K562 (cell line): Measurements from ENCODE around the gene SDC1. TPM values are rescaled to one million over a fixed set of nuclear protein-coding genes. Genes with fewer than 3 reads are reported as not detected.

Experiments used
- ASH1L ChIP-seq: fragments of 450-650 bp; IDR thresholded peaks from 2 replicates; pipeline ENCODE4 v1.6.1; 2018; ENCODE audit warnings: borderline replicate concordance, mild to moderate bottlenecking, low read depth; ENCODE audit not compliant: partially characterized antibody
- HNRNPLL ChIP-seq: fragments of 200-400 bp; formaldehyde crosslinking; IDR thresholded peaks from 2 replicates; pipeline ENCODE4 v1.6.1; 2017; ENCODE audit warnings: low read length, low read depth, mild to moderate bottlenecking; ENCODE audit not compliant: poor library complexity, severe bottlenecking
- MBD2 ChIP-seq: sonication (generic); IDR thresholded peaks from 2 replicates; pipeline ENCODE4 v1.6.1; 2016; ENCODE audit warnings: low read depth, borderline replicate concordance
- MNT ChIP-seq, 2 experiments: fragments of 450-650 bp; conservative IDR thresholded peaks; 2 replicates each; pipeline ENCODE4 v1.6.1; 2017; ENCODE audit warnings: mild to moderate bottlenecking in 2 of 2, moderate library complexity in 2 of 2
- RNF219 ChIP-seq: fragments of 250-450 bp; sonication (Bioruptor Pico); IDR thresholded peaks from 2 replicates; pipeline ENCODE4 v1.5.0; 2022; ENCODE audit warnings: mild to moderate bottlenecking
- polyA plus RNA-seq, 8 experiments: library from polyadenylated mRNA; depleted of rRNA in 4 of 8; stranded (reverse) in 5 of 8; unstranded in 3 of 8; fragments of >200 nt; fragmentation: Nextera tagmentation in 2 of 8; fragmentation: Illumina TruSeq in 1 of 8; extraction: Ambion mirVana in 2 of 8; extraction: Trizol in 1 of 8; gene quantifications; 2 replicates each; pipeline versions ENCODE4 v1.2.1 to v1.2.3, GENCODE V29; 2011 to 2014; ENCODE audit warnings: inconsistent platforms in 1 of 8, missing spikeins in 1 of 8
- total RNA-seq, 7 experiments: library from RNA; depleted of rRNA in 6 of 7; stranded (reverse); fragments of >200 nt in 6 of 7; fragmentation: Illumina TruSeq in 2 of 7; extraction: Trizol in 2 of 7; gene quantifications; 2 replicates each; pipeline versions ENCODE4 v1.2.1 to v1.2.3, GENCODE V29; 2011 to 2021; ENCODE audit warnings: low replicate concordance in 1 of 7
- TF ChIP-seq, protein P1 (sequence below): fragments of 450-650 bp; IDR thresholded peaks from 2 replicates; pipeline ENCODE4 v1.6.1; 2016; ENCODE audit warnings: low read depth
- TF ChIP-seq, protein P2 (sequence below): sonication (generic); formaldehyde crosslinking; IDR thresholded peaks from 2 replicates; pipeline ENCODE4 v1.8.1; 2022; ENCODE audit warnings: missing genetic modification reagents

Gene SDC1
- total and polyA plus RNA-seq, 9 of the 15 experiments (the other 6 are each of a cell fraction or from before 2014, with no cell fraction given): 0.06 to 2.7 (median 0.49) TPM

- TF ChIP-seq, protein P1, sequence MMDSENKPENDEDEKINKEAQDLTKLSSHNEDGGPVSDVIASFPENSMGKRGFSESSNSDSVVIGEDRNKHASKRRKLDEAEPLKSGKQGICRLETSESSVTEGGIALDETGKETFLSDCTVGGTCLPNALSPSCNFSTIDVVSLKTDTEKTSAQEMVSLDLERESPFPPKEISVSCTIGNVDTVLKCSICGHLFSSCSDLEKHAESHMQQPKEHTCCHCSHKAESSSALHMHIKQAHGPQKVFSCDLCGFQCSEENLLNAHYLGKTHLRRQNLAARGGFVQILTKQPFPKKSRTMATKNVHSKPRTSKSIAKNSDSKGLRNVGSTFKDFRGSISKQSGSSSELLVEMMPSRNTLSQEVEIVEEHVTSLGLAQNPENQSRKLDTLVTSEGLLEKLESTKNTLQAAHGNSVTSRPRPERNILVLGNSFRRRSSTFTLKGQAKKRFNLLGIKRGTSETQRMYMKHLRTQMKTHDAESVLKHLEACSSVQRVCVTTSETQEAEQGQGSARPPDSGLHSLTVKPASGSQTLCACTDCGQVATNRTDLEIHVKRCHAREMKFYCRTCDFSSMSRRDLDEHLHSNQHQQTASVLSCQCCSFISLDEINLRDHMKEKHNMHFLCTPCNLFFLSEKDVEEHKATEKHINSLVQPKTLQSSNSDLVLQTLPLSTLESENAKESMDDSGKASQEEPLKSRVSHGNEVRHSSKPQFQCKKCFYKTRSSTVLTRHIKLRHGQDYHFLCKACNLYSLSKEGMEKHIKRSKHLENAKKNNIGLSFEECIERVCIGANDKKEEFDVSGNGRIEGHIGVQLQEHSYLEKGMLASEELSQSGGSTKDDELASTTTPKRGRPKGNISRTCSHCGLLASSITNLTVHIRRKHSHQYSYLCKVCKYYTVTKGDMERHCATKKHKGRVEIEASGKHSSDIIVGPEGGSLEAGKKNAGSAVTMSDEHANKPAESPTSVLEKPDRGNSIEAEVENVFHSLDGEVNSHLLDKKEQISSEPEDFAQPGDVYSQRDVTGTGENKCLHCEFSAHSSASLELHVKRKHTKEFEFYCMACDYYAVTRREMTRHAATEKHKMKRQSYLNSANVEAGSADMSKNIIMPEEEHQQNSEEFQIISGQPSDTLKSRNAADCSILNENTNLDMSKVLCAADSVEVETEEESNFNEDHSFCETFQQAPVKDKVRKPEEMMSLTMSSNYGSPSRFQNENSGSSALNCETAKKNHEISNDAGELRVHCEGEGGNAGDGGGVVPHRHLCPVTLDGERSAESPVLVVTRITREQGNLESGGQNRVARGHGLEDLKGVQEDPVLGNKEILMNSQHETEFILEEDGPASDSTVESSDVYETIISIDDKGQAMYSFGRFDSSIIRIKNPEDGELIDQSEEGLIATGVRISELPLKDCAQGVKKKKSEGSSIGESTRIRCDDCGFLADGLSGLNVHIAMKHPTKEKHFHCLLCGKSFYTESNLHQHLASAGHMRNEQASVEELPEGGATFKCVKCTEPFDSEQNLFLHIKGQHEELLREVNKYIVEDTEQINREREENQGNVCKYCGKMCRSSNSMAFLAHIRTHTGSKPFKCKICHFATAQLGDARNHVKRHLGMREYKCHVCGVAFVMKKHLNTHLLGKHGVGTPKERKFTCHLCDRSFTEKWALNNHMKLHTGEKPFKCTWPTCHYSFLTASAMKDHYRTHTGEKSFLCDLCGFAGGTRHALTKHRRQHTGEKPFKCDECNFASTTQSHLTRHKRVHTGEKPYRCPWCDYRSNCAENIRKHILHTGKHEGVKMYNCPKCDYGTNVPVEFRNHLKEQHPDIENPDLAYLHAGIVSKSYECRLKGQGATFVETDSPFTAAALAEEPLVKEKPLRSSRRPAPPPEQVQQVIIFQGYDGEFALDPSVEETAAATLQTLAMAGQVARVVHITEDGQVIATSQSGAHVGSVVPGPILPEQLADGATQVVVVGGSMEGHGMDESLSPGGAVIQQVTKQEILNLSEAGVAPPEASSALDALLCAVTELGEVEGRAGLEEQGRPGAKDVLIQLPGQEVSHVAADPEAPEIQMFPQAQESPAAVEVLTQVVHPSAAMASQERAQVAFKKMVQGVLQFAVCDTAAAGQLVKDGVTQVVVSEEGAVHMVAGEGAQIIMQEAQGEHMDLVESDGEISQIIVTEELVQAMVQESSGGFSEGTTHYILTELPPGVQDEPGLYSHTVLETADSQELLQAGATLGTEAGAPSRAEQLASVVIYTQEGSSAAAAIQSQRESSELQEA: no peak
- no peak for TF ChIP-seq MNT (conservative IDR thresholded peaks at IDR 0.05)
- TF ChIP-seq, protein P2, sequence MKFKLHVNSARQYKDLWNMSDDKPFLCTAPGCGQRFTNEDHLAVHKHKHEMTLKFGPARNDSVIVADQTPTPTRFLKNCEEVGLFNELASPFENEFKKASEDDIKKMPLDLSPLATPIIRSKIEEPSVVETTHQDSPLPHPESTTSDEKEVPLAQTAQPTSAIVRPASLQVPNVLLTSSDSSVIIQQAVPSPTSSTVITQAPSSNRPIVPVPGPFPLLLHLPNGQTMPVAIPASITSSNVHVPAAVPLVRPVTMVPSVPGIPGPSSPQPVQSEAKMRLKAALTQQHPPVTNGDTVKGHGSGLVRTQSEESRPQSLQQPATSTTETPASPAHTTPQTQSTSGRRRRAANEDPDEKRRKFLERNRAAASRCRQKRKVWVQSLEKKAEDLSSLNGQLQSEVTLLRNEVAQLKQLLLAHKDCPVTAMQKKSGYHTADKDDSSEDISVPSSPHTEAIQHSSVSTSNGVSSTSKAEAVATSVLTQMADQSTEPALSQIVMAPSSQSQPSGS (CRISPR knock-in tag): no peak
- no peak for TF ChIP-seq ASH1L
- no peak for TF ChIP-seq RNF219
- TF ChIP-seq MBD2: no peak
- no peak for TF ChIP-seq HNRNPLL
Observed at GRCh38 chr2:20186078-20186854, 38.7 kb downstream of the SDC1 start (continued).
